ENCODE results near the gene SLC10A6.

DNA sequence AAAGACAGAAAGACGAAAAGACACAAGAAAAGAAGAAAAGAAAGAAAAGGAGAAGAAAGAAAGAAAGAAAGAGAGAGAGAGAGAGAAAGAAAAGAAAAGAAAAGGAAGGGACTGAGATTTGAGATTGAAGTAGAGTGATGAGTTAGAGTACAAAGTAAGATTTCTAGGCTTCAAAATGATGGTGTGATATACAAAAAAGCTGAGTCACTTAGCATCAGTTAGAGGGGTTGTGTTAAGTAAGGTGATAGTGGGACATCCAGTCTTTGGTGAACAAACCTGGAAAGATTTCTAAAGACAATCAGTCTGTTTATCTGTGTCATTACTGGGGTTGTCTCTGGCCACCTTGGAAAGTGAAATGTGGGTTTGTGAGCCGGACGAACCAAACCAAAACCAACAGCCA lies 13.5 kb downstream of the SLC10A6 start:
- TF ChIP-seq CTCF (conservative IDR thresholded peaks at IDR 0.05; ENCODE audit: low read length) = no peak
- TF ChIP-seq EZH2phosphoT487 (IDR thresholded peaks at IDR 0.05; ENCODE audit: borderline replicate concordance, low read depth, low read length) = no peak

Data from OCI-LY7 (cell line).